C4-2B (cell line): ENCODE results near the gene GCH1.

Experiments used
- CTCF ChIP-seq: fragments of 450-650 bp; conservative IDR thresholded peaks from 2 replicates; pipeline ENCODE4 v1.5.1; 2017; ENCODE audit warnings: mild to moderate bottlenecking
- ZFX ChIP-seq: fragments of 450-650 bp; IDR thresholded peaks from 2 replicates; pipeline ENCODE4 v1.6.1; 2017

DNA sequence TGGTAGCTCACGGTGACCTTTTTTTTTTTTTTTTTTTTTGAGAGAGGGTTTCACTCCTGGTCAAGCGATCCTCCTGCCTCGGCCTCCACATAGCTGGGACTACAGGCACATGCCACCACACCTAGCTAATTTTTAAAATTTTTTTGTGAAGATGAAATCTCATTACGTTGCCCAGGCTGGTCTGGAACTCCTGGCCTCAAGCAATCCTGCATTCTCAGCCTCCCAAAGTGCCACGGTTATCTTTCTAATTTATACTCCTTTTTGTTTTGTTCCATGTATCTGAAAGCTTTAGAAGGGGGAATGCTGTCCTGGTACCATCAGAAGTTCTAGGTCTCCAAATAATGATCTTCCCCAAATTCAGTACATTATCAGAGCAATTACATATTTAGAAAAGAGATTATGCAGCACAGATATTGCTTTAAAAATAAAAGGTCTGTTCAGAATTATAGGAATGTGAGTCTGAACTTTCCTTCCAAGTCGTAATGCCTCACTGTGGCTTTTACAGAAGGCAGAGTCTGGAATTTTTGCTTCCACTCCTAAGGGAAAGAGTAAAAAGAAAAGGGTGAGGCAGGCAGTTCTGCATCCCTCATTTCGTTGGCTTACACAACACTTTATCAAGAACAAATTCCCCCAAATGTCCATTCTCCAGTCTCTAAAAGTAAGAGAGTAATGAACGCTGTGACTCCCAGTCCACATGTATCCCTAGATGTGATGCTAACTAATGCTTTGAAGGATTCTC, 73.0 kb downstream of the GCH1 start:
- no peak for TF ChIP-seq CTCF
- TF ChIP-seq ZFX, result no peak
